Nephron progenitor cell (in vitro differentiated cells): ENCODE results near the gene DDTL.

Source experiments
- DNase-seq: peaks from one replicate; pipeline ENCODE4 v3.0.0; 2021
- H3K27ac Mint-ChIP-seq: 2 replicates; pipeline ENCODE4 v1.8.0; 2021; ENCODE audit warnings: mild to moderate bottlenecking, moderate library complexity, mixed read lengths
- H3K27me3 Mint-ChIP-seq: 2 replicates; pipeline ENCODE4 v1.8.0; 2021; ENCODE audit warnings: mild to moderate bottlenecking, low read depth, mixed read lengths; ENCODE audit not compliant: poor library complexity
- H3K36me3 Mint-ChIP-seq: 2 replicates; pipeline ENCODE4 v1.8.0; 2021; ENCODE audit warnings: low read depth, mixed read lengths
- H3K4me1 Mint-ChIP-seq: 2 replicates; pipeline ENCODE4 v1.8.0; 2021; ENCODE audit warnings: mixed read lengths
- H3K4me3 Mint-ChIP-seq: 2 replicates; pipeline ENCODE4 v1.8.0; 2021; ENCODE audit warnings: mild to moderate bottlenecking, moderate library complexity, mixed read lengths
- H3K9me3 Mint-ChIP-seq: 2 replicates; pipeline ENCODE4 v1.8.0; 2021; ENCODE audit warnings: mild to moderate bottlenecking, moderate library complexity, mixed read lengths
- CTCF ChIP-seq: fragments of 200-600 bp; sonication (generic); IDR thresholded peaks from 2 replicates; pipeline ENCODE4 v1.5.0; 2021; ENCODE audit warnings: antibody characterized with exemption

Gene DDTL

GRCh38 chr22:24010018-24010391, 43.3 kb downstream of the DDTL start:
- Mint-ChIP-seq H3K36me3 (peaks cover 12% of the 10 kb centered on the region), H3K9me3 (no peaks in the 10 kb centered on the region), H3K4me3 (peak overlapping the region; percentile 65), H3K4me1 (peaks cover 26% of the 10 kb centered on the region), H3K27ac (peak overlapping the region; percentile 60), H3K27me3 (peaks cover 11% of the 10 kb centered on the region)
- DNase-seq: no peak
- TF ChIP-seq CTCF: no peak

GRCh38 chr22:24011735-24012068, 45.0 kb downstream of the DDTL start:
- Mint-ChIP-seq H3K27me3 (peaks cover 11% of the 10 kb centered on the region), H3K4me3 (peak overlapping the region; percentile 93), H3K27ac (peak overlapping the region; percentile 87), H3K36me3 (peaks cover 21% of the 10 kb centered on the region), H3K9me3 (peaks cover 9% of the 10 kb centered on the region), H3K4me1 (peaks cover 26% of the 10 kb centered on the region)
- TF ChIP-seq CTCF: no peak
- DNase-seq: no peak

- Mint-ChIP-seq H3K36me3 (peaks cover 35% of the 10 kb centered on the region), H3K9me3 (peaks cover 9% of the 10 kb centered on the region), H3K4me3 (no peak overlapping the region)
Measured at GRCh38 chr22:24016156-24016555, 49.5 kb downstream of the DDTL start.

GRCh38 chr22:24021304-24021703, 54.6 kb downstream of the DDTL start:
- Mint-ChIP-seq H3K4me3 (no peak overlapping the region), H3K27ac (no peak overlapping the region), H3K9me3 (peaks cover 34% of the 10 kb centered on the region), H3K36me3 (peaks cover 56% of the 10 kb centered on the region), H3K27me3 (no peaks in the 10 kb centered on the region), H3K4me1 (peaks cover 8% of the 10 kb centered on the region)
- DNase-seq: no peak
- TF ChIP-seq CTCF: no peak

More at GRCh38 chr22:24016156-24016555, 49.5 kb downstream of the DDTL start:
- no peak for DNase-seq
- H3K4me1 Mint-ChIP-seq: peaks cover 26% of the 10 kb centered on the region
- H3K27me3 Mint-ChIP-seq: no peaks in the 10 kb centered on the region
- no peak overlapping the region for H3K27ac Mint-ChIP-seq
- no peak for TF ChIP-seq CTCF
